Panc1 (cell line): Measurements from ENCODE around the gene COL10A1.

ENCODE experiments used
- CTCF ChIP-seq: fragments of 450-650 bp; IDR thresholded peaks from 2 replicates; pipeline ENCODE4 v1.5.1; 2017; ENCODE audit warnings: mild to moderate bottlenecking
- POLR2AphosphoS5 ChIP-seq: IDR thresholded peaks from 2 replicates; pipeline ENCODE4 v1.6.1; 2012; ENCODE audit warnings: mild to moderate bottlenecking, low read depth, low read length, moderate library complexity
- REST ChIP-seq, 2 experiments: IDR thresholded peaks; 2 replicates each; pipeline ENCODE4 v1.6.1; 2011 to 2012; ENCODE audit warnings: low read depth in 2 of 2, control low read depth in 1 of 2, low read length in 1 of 2, mild to moderate bottlenecking in 1 of 2, moderate library complexity in 1 of 2; ENCODE audit not compliant: insufficient read depth in 1 of 2

- TF ChIP-seq CTCF (no peak), REST (IDR thresholded peaks at IDR 0.05; ENCODE audit: insufficient read depth in 1 of 2, low read depth in 2 of 2, low read length in 1 of 2) (no peak), POLR2AphosphoS5 (no peak)
Measured at GRCh38 chr6:116154887-116155286, 29.0 kb upstream of the COL10A1 start.
